Stimulated activated CD8-positive, alpha-beta memory T cell treated with anti-CD3 and anti-CD28 coated beads, Interleukin-12 subunit alpha, Interleukin-12 subunit beta, amount 100 ng/mL, for 4 hours (primary cell): ENCODE results near the gene TANGO6.
"Not testable (repeated sequence)": the region's sequence is repeated elsewhere in the genome, so short reads cannot be mapped to it uniquely, and the experiment has no call there.

ENCODE experiments used
- DNase-seq: peaks from one replicate; pipeline ENCODE4 v3.0.0-alpha.2; 2020; ENCODE audit warnings: low read depth

TANGO6 gene

DNA sequence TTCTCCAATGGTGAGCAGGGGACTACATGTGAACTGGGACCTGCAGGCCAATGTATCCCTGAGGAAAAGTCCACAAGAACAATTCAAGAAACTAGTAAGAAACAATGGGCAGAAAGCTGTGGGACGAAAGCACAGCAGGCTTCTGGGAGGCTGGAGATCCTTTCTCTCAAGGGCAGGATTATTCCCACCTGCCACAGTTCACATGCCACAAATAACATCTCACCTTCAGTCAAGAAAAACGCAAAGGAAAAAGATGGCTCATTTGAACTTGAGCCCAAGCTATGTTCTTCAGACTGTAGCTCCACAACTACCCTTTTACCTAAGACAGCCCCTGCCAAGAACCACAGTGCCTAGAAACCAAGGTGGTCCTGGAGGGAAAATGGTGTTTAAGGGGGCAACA is 275.1 kb downstream of the TANGO6 start:
- no peak for DNase-seq

DNA sequence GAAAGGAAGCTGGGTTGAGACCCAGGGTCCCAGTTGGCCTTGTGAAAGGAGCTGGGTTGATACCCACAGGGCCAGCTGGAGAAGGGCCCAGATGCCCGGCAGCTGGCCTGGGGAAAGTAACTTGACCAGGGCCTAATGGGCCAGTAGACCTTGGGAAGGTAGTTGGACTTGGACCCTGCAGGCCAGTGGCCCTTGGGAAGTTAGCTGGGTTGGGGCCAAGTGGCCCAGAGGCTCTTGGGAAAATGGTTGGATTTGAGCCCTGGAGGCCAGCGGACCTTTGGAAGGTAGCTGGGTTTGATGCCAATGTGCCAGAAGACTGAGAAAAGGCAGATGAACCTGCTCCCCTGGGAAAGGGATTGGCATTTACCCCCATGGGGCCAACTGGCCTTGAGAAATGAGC is 275.7 kb downstream of the TANGO6 start:
- no peak for DNase-seq

GRCh38 chr16:69119536-69119935 is 276.2 kb downstream of the TANGO6 start:
- no peak for DNase-seq

- DNase-seq = no peak
These were observed 276.8 kb downstream of the TANGO6 start for GRCh38 chr16:69120096-69120664.

DNA sequence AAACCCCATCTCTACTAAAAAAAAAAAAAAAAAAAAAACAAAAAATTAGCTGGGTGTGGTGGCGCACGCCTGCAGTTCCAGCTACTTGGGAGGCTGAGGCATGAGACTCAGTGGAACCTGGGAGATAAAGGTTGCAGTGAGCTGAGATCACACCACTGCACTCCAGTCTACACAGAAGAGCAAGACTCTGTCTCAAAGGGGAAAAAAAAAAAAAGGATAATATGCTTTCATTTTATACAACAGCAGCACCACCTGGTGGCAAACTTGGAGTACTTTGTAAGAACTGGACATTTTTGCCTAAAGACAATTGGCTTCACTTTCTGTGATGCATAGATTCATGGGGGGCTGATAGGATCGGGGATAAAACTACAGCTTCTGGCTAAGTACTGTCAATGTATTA is 280.6 kb downstream of the TANGO6 start:
- peak; percentile 25 for DNase-seq

- DNase-seq = not testable (repeated sequence)
These were observed 281.1 kb downstream of the TANGO6 start for GRCh38 chr16:69124406-69124805.

DNA sequence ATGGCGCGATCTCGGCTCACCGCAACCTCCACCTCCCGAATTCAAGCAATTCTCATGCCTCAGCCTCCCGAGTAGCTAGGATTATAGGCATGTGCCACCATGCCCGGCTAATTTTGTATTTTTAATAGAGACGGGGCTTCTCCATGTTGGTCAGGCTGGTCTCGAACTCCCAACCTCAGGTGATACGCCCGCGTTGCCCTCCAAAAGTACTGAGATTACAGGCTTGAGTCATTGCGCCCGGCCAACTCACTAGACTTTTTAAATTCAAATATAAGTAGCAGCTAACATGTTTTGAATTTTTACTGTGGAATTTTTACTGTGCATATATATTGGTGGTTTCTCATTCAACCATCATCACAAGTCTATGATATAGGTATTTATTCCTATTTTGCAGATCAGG is 281.6 kb downstream of the TANGO6 start:
- not testable (repeated sequence) for DNase-seq

DNA sequence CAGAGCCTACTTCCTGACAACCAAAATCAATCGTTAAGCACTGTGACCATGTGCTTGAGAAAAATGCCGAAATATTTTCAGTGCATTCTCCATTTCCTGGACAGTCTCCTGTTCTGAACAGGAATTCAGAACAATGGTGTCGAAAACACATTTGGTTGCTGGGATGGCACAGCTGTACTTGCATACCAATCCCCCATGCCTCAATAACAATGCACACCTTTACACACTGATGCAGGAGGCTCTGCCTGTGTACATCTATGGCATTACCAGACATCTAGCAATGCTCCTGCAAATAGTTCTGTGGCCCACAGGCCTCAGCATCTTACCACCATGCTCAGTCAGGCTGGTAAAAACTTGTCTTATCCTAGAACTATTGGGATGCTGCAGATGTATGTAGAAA is 282.9 kb downstream of the TANGO6 start:
- DNase-seq = no peak

DNA sequence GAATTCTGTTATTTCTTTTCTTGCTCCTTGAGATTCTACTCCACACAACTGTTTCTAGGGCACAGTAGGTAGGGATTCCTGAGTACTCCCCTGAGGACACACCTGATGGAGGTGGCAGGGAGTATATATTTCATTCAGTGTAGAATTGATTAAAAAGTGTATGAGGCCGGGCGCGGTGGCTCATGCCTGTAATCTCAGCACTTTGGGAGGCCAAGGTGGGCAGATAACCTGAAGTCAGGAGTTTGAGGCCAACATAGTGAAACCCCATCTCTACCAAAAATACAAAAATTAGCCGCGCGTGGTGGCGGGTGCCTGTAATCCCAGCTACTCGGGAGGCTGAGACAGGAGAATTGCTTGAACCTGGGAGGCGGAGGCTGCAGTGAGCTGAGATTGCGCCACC is 283.5 kb downstream of the TANGO6 start:
- DNase-seq = not testable (repeated sequence)

- no peak for DNase-seq
These were observed 284.7 kb downstream of the TANGO6 start for GRCh38 chr16:69127966-69128510.

DNA sequence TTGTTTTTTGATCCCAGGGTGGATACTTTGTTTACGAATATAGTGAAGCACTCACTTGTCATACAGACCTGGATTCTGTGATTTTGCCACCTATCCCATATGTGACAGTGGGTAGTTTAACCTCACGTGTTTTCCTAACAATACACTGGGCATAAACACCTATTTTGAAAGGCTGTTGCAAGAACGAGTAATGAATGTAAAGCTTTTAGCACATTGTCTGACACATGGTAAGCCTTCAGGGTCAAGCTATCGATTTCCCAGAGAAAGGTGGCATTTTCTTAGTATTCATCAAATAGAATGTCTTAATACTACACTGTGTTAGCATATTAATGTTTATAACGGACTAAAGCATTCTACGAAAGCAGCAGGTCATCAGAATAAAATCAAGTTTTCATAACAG is 287.1 kb downstream of the TANGO6 start:
- DNase-seq = no peak

DNA sequence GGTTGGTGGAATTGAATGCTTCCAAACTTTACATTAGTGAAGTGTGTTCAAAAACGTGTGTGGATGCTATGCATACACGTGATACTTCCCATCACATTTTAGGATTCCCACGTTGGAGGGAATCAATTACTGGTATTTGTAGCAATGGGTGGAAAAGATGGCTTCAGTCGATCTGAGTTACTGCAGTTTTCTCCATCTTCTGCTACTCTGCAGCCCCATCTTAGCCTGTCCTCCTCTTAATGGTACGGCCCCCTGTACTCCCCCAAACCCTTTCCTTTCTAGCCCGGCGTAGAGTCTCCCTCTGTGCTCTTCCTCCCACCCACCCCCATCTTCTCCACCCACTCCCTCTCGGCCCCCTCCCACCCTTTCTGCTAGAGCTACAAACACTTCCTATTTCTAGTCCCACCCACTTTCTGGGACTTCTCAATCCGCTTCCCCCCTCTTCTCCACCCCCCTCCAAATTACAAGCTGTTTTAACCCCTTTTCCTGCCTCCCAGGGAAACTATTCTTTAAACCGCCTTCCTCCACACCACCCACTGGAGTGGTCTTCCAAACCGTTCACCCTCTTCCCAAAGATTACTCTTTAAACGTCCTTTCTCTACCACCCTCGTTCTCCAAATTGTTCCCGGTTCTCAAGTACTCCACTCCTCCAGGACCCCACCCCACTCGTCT is 288.0 kb downstream of the TANGO6 start:
- DNase-seq = no peak

- peak; percentile 63 for DNase-seq
These were observed 288.6 kb downstream of the TANGO6 start for GRCh38 chr16:69131839-69132423.

DNA sequence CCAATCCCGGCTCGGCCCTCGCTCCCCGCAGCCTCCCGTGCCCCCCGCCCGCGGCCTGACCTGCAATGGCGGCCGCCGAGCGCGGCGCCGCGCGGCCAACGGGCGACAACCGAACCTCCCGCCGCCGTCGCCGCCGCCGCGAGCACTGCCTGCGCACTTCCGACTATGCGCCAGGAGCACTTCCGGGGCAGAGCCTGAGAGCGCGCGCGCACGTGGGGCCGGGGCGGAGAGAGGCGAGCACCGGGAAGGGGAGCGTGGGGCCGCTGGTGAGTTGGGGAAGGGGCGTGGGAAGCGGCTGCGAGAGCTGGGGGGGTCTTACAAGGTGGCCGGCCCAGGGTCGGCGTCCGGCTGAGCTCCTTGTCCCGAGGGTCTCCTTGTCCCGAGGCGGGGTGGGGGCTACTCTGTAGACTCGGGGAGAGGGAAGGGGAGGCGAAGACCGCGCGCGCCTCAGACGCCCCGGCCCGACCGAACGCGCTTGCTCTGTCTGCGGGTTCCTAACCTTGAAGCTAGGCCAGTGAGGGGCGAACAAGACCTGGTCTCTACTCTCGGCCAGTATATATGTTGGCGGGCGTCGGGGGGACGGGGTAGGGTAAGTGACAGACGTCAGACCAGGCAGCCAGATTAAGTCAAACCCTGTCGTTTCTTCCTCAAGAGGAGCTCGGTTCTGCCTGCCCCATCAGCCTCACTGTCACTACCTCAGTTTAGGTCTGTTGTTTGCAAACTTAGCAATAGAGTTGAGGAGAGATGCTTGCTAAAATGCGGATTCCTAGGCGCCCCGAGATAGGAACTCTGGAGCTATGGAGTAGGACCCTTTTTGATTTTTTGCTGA is 289.3 kb downstream of the TANGO6 start, which contains the start of the genes CHTF8 and UTP4:
CHTF8 (minus strand) TSS at position 165 of the 829 bp plus-strand sequence. CDS start 11,130 bp downstream, outside the sequence.
UTP4 (plus strand) TSS at position 226 of the 829 bp plus-strand sequence. CDS start 811 bp downstream, outside the sequence.
- peak; percentile 77 for DNase-seq

DNA sequence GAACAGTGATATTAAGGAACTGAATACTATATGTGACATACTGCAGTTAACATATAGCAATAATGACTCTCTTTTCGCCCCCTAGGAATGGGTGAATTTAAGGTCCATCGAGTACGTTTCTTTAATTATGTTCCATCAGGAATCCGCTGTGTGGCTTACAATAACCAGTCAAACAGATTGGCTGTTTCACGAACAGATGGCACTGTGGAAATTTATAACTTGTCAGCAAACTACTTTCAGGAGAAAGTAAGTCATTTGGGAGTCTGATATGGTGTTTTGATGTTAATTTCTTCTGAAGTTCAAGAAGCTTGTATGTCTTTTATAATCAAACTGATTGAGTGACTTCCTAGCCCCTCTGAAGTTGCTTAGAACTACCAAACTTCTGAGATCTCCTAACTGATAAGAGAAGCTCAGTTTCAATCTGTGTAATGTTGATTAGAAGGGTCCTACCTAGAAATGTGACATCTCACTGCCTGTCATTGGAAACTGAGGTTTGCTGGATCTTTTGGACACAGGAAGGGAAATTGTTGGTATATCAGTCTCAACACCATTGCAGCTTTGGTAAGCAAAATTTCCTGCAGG is 290.1 kb downstream of the TANGO6 start:
- no peak for DNase-seq
